Activated T-cell treated with anti-CD3 and anti-CD28 coated beads for 24 hours (primary cell): ENCODE measurements around the gene RYR1.
"Not testable (repeated sequence)": the region's sequence is repeated elsewhere in the genome, so short reads cannot be mapped to it uniquely, and the experiment has no call there.

Experiments
- DNase-seq: peaks from one replicate; pipeline ENCODE4 v3.0.0-alpha.2; 2020; ENCODE audit warnings: low read depth

Gene RYR1

GRCh38 chr19:38561658-38562057, 128.2 kb downstream of the RYR1 start:
- no peak for DNase-seq

GRCh38 chr19:38562096-38562495, 128.6 kb downstream of the RYR1 start:
- no peak for DNase-seq

GRCh38 chr19:38563475-38563874, 130.0 kb downstream of the RYR1 start:
- DNase-seq = no peak

- no peak for DNase-seq
Observed at GRCh38 chr19:38564981-38565690, 131.6 kb downstream of the RYR1 start.

GRCh38 chr19:38565691-38566105, 132.2 kb downstream of the RYR1 start:
- DNase-seq = no peak

GRCh38 chr19:38569368-38569983, 136.0 kb downstream of the RYR1 start:
- no peak for DNase-seq

- DNase-seq = no peak
Observed at GRCh38 chr19:38571682-38572081, 138.2 kb downstream of the RYR1 start.

GRCh38 chr19:38577826-38578225, 144.3 kb downstream of the RYR1 start:
- no peak for DNase-seq

GRCh38 chr19:38579304-38579703, 145.8 kb downstream of the RYR1 start:
- not testable (repeated sequence) for DNase-seq

- DNase-seq = no peak
Observed at GRCh38 chr19:38580080-38580479, 146.6 kb downstream of the RYR1 start.

GRCh38 chr19:38583219-38583984, 149.9 kb downstream of the RYR1 start:
- no peak for DNase-seq

GRCh38 chr19:38583985-38584305, 150.5 kb downstream of the RYR1 start:
- DNase-seq = no peak

GRCh38 chr19:38587562-38587961, 154.1 kb downstream of the RYR1 start:
- DNase-seq = no peak

GRCh38 chr19:38588041-38588440, 154.6 kb downstream of the RYR1 start:
- no peak for DNase-seq

GRCh38 chr19:38592940-38593339, 159.4 kb downstream of the RYR1 start:
- DNase-seq = no peak

- DNase-seq = no peak
Observed at GRCh38 chr19:38596057-38596981, 162.8 kb downstream of the RYR1 start.

- no peak for DNase-seq
Observed at GRCh38 chr19:38597075-38597474, 163.6 kb downstream of the RYR1 start.

GRCh38 chr19:38599722-38600121, 166.2 kb downstream of the RYR1 start:
- no peak for DNase-seq

- not testable (repeated sequence) for DNase-seq
Observed at GRCh38 chr19:38602856-38603255, 169.4 kb downstream of the RYR1 start.

GRCh38 chr19:38606131-38606530, 172.6 kb downstream of the RYR1 start:
- no peak for DNase-seq

- DNase-seq = no peak
Observed at GRCh38 chr19:38614289-38614688, 180.8 kb downstream of the RYR1 start.

GRCh38 chr19:38615007-38615581, 181.6 kb downstream of the RYR1 start:
- DNase-seq = no peak
